ENCODE results near the gene GPR55. TPM values are rescaled to one million over a fixed set of nuclear protein-coding genes. Genes with fewer than 3 reads are reported as not detected.

The GPR55 gene
- polyA plus RNA-seq, 1 donor (not counting 4 experiments of a cell fraction or from before 2014, with no cell fraction given): not detected

DNA sequence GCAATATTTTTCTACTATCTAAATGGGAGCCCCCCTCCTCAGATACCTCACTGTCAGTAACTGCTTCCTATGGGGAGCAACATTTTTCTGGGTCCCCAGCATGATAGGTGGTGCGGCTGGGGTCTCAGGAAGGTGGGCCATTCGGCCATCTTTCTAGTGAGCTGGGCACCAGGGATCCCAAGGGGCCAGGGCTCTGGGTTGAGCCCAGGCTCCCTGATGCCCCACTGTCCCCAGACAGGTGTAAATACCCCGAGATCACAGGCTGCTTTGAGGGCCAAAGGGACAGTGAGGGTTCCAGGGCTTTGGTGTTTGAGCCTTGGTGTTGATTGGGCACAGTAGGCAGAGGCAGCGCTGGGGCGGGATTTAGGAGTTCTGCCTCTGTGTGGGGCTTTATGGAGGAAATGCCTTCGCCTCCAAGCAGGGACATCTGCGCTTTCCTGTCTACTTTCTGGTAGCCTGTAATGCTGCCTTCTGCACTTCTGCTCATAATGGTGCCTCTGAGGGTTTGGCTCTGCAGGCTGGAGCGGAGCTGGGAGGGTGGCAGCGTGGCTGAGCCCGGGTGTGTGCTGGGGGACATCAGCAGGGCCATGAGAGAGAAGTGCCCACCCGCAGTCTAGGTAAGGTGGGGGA is 55.0 kb downstream of the GPR55 start:
- Histone ChIP-seq H3K79me2 (ENCODE audit: control insufficient read depth, insufficient read depth, low read length) (no peaks in the 10 kb centered on the region), H3K4me2 (ENCODE audit: control insufficient read depth, extremely low read depth, insufficient read depth, low read depth, low read length) (no peak overlapping the region), H4K20me1 (ENCODE audit: control insufficient read depth, extremely low read depth, insufficient read depth, low read length) (no peaks in the 10 kb centered on the region), H3K9me3 (ENCODE audit: control insufficient read depth, low read depth, low read length) (no peaks in the 10 kb centered on the region), H3K36me3 (ENCODE audit: control insufficient read depth in 2 of 2, extremely low read depth in 1 of 2, insufficient read depth in 2 of 2, low read length in 2 of 2) (no peaks in the 10 kb centered on the region), H3K27me3 (ENCODE audit: control insufficient read depth, extremely low read depth, insufficient read depth, low read length) (peaks cover 6% of the 10 kb centered on the region), H2AFZ (ENCODE audit: control insufficient read depth, low read length) (no peak overlapping the region), H3K9ac (ENCODE audit: control insufficient read depth, extremely low read depth, insufficient read depth, low read length) (no peak overlapping the region), H3K4me3 (ENCODE audit: control insufficient read depth in 2 of 3, extremely low read depth in 1 of 3, insufficient read depth in 2 of 3, low read depth in 1 of 3, low read length in 3 of 3) (no peak overlapping the region), H3K4me1 (ENCODE audit: control insufficient read depth, extremely low read depth, insufficient read depth, low read length) (peaks cover 2% of the 10 kb centered on the region), H3K27ac (ENCODE audit: control insufficient read depth, insufficient read depth, low read length) (no peak overlapping the region), H3K9me1 (ENCODE audit: control insufficient read depth, extremely low read depth, insufficient read depth, low read length) (no peaks in the 10 kb centered on the region)
- no peak for FAIRE-seq
- TF ChIP-seq EZH2 (IDR thresholded peaks at IDR 0.05; ENCODE audit: low read length): no peak
- TF ChIP-seq, protein P1, sequence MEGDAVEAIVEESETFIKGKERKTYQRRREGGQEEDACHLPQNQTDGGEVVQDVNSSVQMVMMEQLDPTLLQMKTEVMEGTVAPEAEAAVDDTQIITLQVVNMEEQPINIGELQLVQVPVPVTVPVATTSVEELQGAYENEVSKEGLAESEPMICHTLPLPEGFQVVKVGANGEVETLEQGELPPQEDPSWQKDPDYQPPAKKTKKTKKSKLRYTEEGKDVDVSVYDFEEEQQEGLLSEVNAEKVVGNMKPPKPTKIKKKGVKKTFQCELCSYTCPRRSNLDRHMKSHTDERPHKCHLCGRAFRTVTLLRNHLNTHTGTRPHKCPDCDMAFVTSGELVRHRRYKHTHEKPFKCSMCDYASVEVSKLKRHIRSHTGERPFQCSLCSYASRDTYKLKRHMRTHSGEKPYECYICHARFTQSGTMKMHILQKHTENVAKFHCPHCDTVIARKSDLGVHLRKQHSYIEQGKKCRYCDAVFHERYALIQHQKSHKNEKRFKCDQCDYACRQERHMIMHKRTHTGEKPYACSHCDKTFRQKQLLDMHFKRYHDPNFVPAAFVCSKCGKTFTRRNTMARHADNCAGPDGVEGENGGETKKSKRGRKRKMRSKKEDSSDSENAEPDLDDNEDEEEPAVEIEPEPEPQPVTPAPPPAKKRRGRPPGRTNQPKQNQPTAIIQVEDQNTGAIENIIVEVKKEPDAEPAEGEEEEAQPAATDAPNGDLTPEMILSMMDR (optimal IDR thresholded peaks at IDR 0.05 in 1 of 3, IDR thresholded peaks at IDR 0.05 in 1 of 3, conservative IDR thresholded peaks at IDR 0.05 in 1 of 3; ENCODE audit: extremely low read depth in 1 of 3, insufficient read depth in 2 of 3, low read length in 3 of 3): no peak
- dilution Hi-C loops (cut with MboI; ENCODE audit: extremely low pct_ligation_motif_present, low sequenced_read_pairs): no loop called here
- no peak for DNase-seq (ENCODE audit: low read depth, low spot score)

GRCh38 chr2:230868947-230869913 is 55.8 kb downstream of the GPR55 start:
- Histone ChIP-seq H3K27me3 (ENCODE audit: control insufficient read depth, extremely low read depth, insufficient read depth, low read length) (peaks cover 8% of the 10 kb centered on the region), H2AFZ (ENCODE audit: control insufficient read depth, low read length) (no peak overlapping the region), H3K36me3 (ENCODE audit: control insufficient read depth in 2 of 2, extremely low read depth in 1 of 2, insufficient read depth in 2 of 2, low read length in 2 of 2) (no peaks in the 10 kb centered on the region), H3K79me2 (ENCODE audit: control insufficient read depth, insufficient read depth, low read length) (no peaks in the 10 kb centered on the region), H4K20me1 (ENCODE audit: control insufficient read depth, extremely low read depth, insufficient read depth, low read length) (no peaks in the 10 kb centered on the region), H3K9me1 (ENCODE audit: control insufficient read depth, extremely low read depth, insufficient read depth, low read length) (no peaks in the 10 kb centered on the region), H3K4me1 (ENCODE audit: control insufficient read depth, extremely low read depth, insufficient read depth, low read length) (peaks cover 4% of the 10 kb centered on the region), H3K27ac (ENCODE audit: control insufficient read depth, insufficient read depth, low read length) (no peak overlapping the region), H3K9ac (ENCODE audit: control insufficient read depth, extremely low read depth, insufficient read depth, low read length) (no peak overlapping the region), H3K4me3 (ENCODE audit: control insufficient read depth in 2 of 3, extremely low read depth in 1 of 3, insufficient read depth in 2 of 3, low read depth in 1 of 3, low read length in 3 of 3) (no peak overlapping the region), H3K4me2 (ENCODE audit: control insufficient read depth, extremely low read depth, insufficient read depth, low read depth, low read length) (no peak overlapping the region), H3K9me3 (ENCODE audit: control insufficient read depth, low read depth, low read length) (no peaks in the 10 kb centered on the region)
- no peak for TF ChIP-seq EZH2 (IDR thresholded peaks at IDR 0.05; ENCODE audit: low read length)
- TF ChIP-seq, protein P1 (optimal IDR thresholded peaks at IDR 0.05 in 1 of 3, IDR thresholded peaks at IDR 0.05 in 1 of 3, conservative IDR thresholded peaks at IDR 0.05 in 1 of 3; ENCODE audit: extremely low read depth in 1 of 3, insufficient read depth in 2 of 3, low read length in 3 of 3): no peak
- FAIRE-seq: no peak
- no peak for DNase-seq (ENCODE audit: low read depth, low spot score)
- dilution Hi-C loops (cut with MboI; ENCODE audit: extremely low pct_ligation_motif_present, low sequenced_read_pairs): no loop called here
